Stimulated activated CD4-positive, alpha-beta T cell treated with anti-CD3 and anti-CD28 coated beads, Interleukin-4, amount 100 ng/mL, for 1 hour (primary cell): Measurements from ENCODE around the gene ZNF605.
"Not testable (repeated sequence)": the region's sequence is repeated elsewhere in the genome, so short reads cannot be mapped to it uniquely, and the experiment has no call there.

Source experiments
- DNase-seq: peaks from one replicate; pipeline ENCODE4 v3.0.0-alpha.2; 2020

Gene ZNF605

GRCh38 chr12:132948146-132949066 lies 7.7 kb downstream of the ZNF605 start:
- no peak for DNase-seq

GRCh38 chr12:132946246-132946820 lies 9.8 kb downstream of the ZNF605 start:
- no peak for DNase-seq

DNA sequence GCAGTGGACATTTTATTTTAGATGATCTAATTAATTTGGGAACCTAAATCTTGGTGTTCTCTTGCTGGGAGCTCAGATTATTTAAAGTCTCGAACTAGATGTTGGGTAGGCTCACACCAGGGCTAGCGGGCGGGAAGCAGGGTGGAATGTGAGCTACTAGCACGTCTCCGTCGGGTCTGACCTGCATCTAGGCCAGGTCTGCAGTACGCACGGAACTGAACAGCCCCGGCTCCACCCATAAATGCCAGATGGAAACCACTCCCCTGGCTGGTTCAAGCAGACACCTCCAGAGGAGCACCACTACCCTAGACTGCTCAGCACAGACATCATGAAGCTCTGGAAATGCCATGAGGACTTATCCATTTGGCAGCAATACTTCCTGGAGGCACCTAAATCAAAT lies 10.3 kb downstream of the ZNF605 start:
- DNase-seq = no peak

GRCh38 chr12:132942611-132943010 lies 13.5 kb downstream of the ZNF605 start:
- DNase-seq = no peak

GRCh38 chr12:132941336-132941954 lies 14.7 kb downstream of the ZNF605 start:
- no peak for DNase-seq

DNA sequence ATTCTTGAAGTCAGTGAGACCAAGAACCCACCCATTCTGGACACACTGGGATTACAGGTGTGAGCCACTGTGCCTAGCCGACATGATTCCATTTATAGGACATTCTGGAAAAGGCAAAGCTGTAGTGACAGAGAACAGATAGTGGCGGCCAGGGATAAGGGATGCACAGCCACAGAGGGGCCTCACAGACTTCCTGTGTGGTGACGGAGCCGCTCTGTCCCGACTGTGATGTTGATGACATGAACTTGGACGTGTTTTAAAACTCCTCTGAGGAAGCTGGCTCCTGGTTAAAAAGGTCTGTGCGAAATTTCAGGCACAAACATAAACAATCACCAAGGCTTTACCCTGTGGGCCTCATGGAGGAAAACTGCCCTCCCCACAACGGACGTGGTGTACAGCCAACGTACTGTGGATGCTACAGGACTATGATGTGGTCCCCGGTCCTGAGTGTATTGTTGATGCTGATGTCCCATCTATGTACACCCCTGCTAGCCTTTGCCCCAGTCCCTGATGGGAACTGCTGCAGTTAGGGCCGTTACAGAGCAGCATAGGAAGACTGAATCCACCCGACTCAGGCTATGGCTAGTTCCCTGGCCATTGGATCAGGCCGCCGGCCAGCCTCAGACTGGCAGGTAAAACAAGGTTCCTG lies 15.9 kb downstream of the ZNF605 start:
- DNase-seq = no peak

GRCh38 chr12:132938807-132939206 lies 17.3 kb downstream of the ZNF605 start:
- not testable (repeated sequence) for DNase-seq

DNA sequence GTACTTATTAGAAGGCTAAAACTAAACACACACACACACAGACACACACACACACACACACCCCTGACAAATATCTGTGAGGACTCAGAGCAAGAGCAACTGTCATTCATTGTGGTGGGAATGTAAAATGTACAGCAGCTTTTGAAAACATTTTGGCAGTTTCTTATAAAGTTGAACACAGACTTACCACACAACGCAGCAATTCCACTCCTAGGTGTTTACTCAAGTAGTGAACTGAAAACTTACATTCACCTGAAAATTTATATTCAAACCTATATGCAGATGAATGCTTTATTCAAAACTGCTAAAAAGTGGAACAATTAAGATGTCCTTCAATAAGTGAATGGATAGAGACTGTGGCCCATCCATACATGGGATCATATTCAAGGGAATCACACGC lies 18.6 kb downstream of the ZNF605 start:
- no peak for DNase-seq

DNA sequence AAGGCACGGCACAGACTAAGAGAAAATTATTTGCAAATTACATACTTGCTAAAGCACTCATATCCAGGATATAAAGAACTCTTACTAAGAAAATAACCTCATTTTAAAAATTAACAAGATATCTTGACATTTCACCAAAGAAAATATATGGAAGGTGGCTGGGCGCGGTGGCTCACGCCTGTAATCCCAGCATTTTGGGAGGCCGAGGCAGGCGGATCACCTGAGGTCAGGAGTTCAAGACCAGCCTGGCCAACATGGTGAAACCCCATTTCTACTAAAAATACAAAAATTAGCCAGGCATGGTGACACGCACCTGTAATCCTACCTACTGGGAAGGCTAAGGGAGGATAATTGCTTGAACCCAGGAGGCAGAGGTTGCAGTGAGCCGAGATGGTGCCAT lies 19.2 kb downstream of the ZNF605 start:
- not testable (repeated sequence) for DNase-seq

- no peak for DNase-seq
Observed at GRCh38 chr12:132936163-132936562, 19.9 kb downstream of the ZNF605 start.

DNA sequence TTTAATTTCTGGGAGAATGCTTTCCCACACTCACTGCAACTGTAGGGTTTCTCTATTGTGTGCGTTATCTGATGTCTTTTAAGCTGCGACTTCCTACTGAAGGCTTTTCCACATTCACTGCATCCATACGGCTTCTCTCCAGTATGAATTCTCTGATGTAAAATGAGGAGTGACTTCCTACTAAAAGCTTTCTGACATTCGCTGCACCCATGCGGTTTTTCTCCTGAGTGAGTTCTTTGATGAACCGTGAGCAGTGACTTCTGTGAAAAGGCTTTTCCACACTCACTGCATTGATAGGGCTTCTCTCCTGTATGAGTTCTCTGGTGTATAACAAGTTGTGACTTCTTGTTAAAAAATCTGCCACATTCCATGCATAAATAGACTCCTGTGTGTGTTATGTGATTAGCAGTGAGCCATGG lies 29.7 kb downstream of the ZNF605 start:
- DNase-seq = no peak

- no peak for DNase-seq
Observed at GRCh38 chr12:132925597-132926414, 30.3 kb downstream of the ZNF605 start.

DNA sequence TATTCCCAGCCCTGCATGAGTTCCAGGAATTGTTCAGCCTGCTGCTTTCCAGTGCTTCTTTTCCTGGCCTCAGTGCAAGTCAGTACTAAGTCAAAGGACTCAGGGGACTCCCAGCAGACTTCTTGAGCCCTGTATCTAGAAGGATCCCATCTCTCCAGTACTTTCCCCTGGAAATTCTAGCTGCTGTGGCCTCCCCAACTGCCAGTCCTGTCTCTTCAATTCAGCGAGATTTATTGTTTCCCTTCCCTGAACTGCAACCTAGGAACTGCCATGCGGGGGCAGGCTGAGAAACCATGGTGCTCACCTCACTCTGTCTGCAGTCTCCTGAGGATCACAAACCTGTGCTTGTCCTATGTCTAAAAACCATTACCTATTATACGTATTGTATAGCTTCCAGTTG lies 31.8 kb downstream of the ZNF605 start:
- DNase-seq = no peak

GRCh38 chr12:132923356-132923909 lies 32.7 kb downstream of the ZNF605 start:
- DNase-seq = no peak

- no peak for DNase-seq
Observed at GRCh38 chr12:132922676-132923075, 33.4 kb downstream of the ZNF605 start.

DNA sequence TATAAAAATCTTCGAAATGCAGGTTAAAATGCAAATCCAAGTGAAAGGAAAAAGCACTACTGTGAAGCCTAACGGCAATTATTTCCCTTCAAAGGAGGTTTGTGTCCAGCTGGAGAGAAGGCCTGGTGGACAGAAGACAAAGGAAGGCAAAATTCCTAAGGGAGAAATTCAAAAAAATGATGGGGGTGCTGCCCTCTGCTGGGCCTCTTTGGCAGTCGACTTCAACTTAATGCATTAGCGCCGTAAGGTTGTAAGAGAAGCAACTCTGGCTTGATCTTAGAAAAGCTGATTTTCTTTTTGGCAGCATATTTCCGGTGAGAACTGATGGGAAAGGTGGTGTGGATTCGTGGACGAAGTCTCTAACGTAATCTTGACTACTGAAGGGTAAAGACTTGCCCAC lies 34.4 kb downstream of the ZNF605 start:
- no peak for DNase-seq

- DNase-seq = no peak
Observed at GRCh38 chr12:132918680-132919079, 37.4 kb downstream of the ZNF605 start.

DNA sequence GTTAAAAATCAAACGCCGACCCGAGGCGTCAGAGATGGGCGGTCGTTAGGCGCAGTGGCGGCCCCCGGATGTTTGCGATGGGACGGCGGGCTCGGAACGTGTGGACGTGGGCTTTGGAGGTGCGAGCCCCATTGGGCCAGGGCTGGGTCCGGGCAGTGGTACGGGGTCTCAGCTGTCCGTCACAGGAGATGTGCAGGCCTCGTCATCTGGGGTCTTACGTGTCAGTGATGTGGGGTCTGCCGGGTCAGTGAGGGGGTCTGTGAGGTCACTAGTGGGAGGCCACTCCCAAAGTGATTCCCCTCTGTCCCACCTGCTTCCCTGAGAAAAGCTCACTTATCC lies 47.1 kb downstream of the ZNF605 start:
- DNase-seq = no peak

GRCh38 chr12:132908145-132909029 lies 47.7 kb downstream of the ZNF605 start:
- DNase-seq = peak; percentile 95

DNA sequence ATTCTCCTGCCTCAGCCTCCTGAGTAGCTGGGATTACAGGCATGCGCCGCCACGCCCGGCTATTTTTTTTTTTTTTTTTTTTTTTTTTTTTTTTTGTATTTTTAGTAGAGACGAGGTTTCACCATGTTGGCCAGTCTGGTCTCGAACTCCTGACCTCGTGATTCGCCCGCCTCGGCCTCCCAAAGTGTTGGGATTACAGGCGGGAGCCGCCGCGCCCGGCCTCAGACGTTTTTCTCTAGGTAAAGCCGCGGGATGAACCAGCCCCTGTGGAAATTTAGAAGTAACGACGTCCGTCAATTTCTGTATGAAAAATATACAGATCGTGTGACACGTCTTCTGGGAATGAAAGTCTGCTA lies 48.3 kb downstream of the ZNF605 start:
- not testable (repeated sequence) for DNase-seq

DNA sequence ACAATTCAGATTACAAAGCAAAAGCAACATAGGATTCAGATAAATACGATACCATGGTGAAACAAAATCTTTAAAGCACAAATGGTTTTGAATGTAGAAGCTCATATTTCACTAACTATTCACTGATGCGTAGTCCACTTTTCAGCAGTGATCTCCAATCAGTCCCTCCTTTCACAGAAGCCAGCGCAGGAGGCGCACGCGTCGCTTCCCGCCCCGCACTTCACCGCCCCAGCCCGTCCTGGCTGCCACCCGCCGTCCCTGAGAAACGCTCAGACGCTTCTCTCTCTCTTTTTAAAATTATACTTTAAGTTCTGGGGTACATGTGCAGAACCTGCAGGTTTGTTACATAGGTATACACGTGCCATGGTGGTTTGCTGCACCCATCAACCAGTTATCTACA lies 48.9 kb downstream of the ZNF605 start:
- no peak for DNase-seq
